ENCODE results near the gene SEC22C. TPM values are rescaled to one million over a fixed set of nuclear protein-coding genes. Genes with fewer than 3 reads are reported as not detected.

The SEC22C gene
- total RNA-seq, 4 donors from 2014 or later, result 30.5 to 56.4 (median 38.7) TPM

GRCh38 chr3:42539871-42540714, 41.7 kb downstream of the SEC22C start:
- Histone ChIP-seq H3K4me3 (no peak overlapping the region), H3K9me3 (no peaks in the 10 kb centered on the region), H3K36me3 (no peaks in the 10 kb centered on the region), H3K27ac (no peak overlapping the region), H3K27me3 (no peaks in the 10 kb centered on the region), H3K4me1 (peaks cover 0 to 12% (median 0%) of the 10 kb centered on the region in 4 donors)
- no peak for TF ChIP-seq POLR2A (IDR thresholded peaks at IDR 0.05)
- TF ChIP-seq CTCF (IDR thresholded peaks at IDR 0.05), result peak; percentile 38 to 89 (median 80)
- DNase-seq, result peak; percentile 58 to 89 (median 78)

- DNase-seq, result no peak
- no peaks in the 10 kb centered on the region for H3K9me3 ChIP-seq
- TF ChIP-seq POLR2A (IDR thresholded peaks at IDR 0.05) (no peak), CTCF (IDR thresholded peaks at IDR 0.05) (no peak)
- peaks cover 0 to 13% (median 0%) of the 10 kb centered on the region in 3 donors for H3K36me3 ChIP-seq
- peaks cover 0 to 5% (median 0%) of the 10 kb centered on the region in 4 donors for H3K4me1 ChIP-seq
- H3K27ac ChIP-seq, result no peak overlapping the region
- no peaks in the 10 kb centered on the region for H3K27me3 ChIP-seq
- H3K4me3 ChIP-seq, result no peak overlapping the region
Measured at GRCh38 chr3:42537350-42537749, 44.4 kb downstream of the SEC22C start.

GRCh38 chr3:42535981-42536784, 45.6 kb downstream of the SEC22C start:
- Histone ChIP-seq H3K9me3 (no peaks in the 10 kb centered on the region), H3K4me3 (no peak overlapping the region), H3K27me3 (no peaks in the 10 kb centered on the region), H3K4me1 (peaks cover 0 to 5% (median 0%) of the 10 kb centered on the region in 4 donors), H3K36me3 (peaks cover 0 to 25% (median 0%) of the 10 kb centered on the region in 3 donors), H3K27ac (no peak overlapping the region)
- TF ChIP-seq CTCF (IDR thresholded peaks at IDR 0.05) (peak in 4 of 6 experiments; percentile 29 to 62 (median 58)), POLR2A (IDR thresholded peaks at IDR 0.05) (no peak)
- peak; percentile 20 to 79 (median 55) for DNase-seq

- Histone ChIP-seq H3K36me3 (peaks cover 0 to 25% (median 0%) of the 10 kb centered on the region in 3 donors), H3K4me1 (no peaks in the 10 kb centered on the region), H3K4me3 (no peak overlapping the region), H3K27ac (no peak overlapping the region), H3K9me3 (no peaks in the 10 kb centered on the region), H3K27me3 (no peaks in the 10 kb centered on the region)
- TF ChIP-seq POLR2A (IDR thresholded peaks at IDR 0.05) (no peak), CTCF (IDR thresholded peaks at IDR 0.05) (no peak)
- DNase-seq, result peak in 1 of 3 donors; percentile 42
Measured at GRCh38 chr3:42533161-42533897, 48.4 kb downstream of the SEC22C start.

- TF ChIP-seq CTCF (IDR thresholded peaks at IDR 0.05) (no peak), POLR2A (IDR thresholded peaks at IDR 0.05) (no peak)
- Histone ChIP-seq H3K4me1 (no peaks in the 10 kb centered on the region), H3K36me3 (peaks cover 0 to 28% (median 0%) of the 10 kb centered on the region in 3 donors), H3K9me3 (no peaks in the 10 kb centered on the region), H3K27me3 (no peaks in the 10 kb centered on the region), H3K4me3 (no peak overlapping the region), H3K27ac (no peak overlapping the region)
- peak in 1 of 3 donors; percentile 25 for DNase-seq
Measured at GRCh38 chr3:42532229-42532628, 49.5 kb downstream of the SEC22C start.
